ENCODE measurements around the gene IL9. TPM values are rescaled to one million over a fixed set of nuclear protein-coding genes. Genes with fewer than 3 reads are reported as not detected.

Gene IL9
- total and polyA plus RNA-seq, 2 of the 4 experiments (the other 2 are of a cell fraction), result not detected

DNA sequence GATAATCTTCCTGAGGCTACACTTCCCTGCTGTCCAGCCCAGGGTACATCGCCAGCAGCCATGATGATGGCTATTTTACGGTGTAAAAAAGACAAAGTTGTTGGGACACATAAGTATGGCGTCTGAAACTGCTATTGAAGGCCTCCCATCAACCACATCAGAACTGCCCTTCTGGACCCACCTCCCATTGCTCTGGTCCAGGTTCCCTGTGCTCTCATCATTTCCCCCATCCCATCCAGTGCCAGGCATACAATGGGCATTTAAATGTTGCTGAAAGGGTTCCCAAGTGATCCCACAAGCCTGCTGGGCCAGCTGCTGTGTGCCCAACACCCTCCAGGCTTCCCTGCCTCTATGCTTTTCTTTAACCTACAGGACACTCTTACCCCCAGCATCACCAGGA is 10.6 kb downstream of the IL9 start:
- intact Hi-C loops (cut with micrococcal nuclease), result loop anchor here (5.0 to 10.0 kb wide), 3 partner anchors 132 to 540 kb away; no protein-coding TSS in a partner anchor
- Histone ChIP-seq H3K14ac (replicated peaks; ENCODE audit: low read depth, low read length) (no peak overlapping the region), H3K27ac (ENCODE audit: insufficient read depth, low read length) (no peak overlapping the region), H3K9me1 (ENCODE audit: insufficient read depth, low read length) (no peaks in the 10 kb centered on the region), H2BK15ac (ENCODE audit: low read depth, low read length) (no peak overlapping the region), H3K4me2 (ENCODE audit: low read depth, low read length) (no peak overlapping the region), H3K27me3 (ENCODE audit: control insufficient read depth, insufficient read depth, low read length) (peaks cover 23% of the 10 kb centered on the region), H3K9ac (ENCODE audit: low read depth, low read length) (no peak overlapping the region), H3K23ac (ENCODE audit: low read depth, low read length) (no peak overlapping the region), H3K56ac (ENCODE audit: extremely low read depth, insufficient read depth, low read length) (no peak overlapping the region), H2BK120ac (ENCODE audit: low read depth, low read length) (no peak overlapping the region), H2BK5ac (ENCODE audit: low read depth, low read length, poor library complexity, severe bottlenecking) (no peak overlapping the region), H3K18ac (ENCODE audit: low read depth, low read length) (no peak overlapping the region), H3K4ac (ENCODE audit: low read depth, low read length) (no peak overlapping the region), H2AK5ac (ENCODE audit: low read depth, low read length) (no peak overlapping the region), H2AK9ac (replicated peaks; ENCODE audit: low read depth, low read length, poor library complexity) (no peak overlapping the region), H3K36me3 (ENCODE audit: control insufficient read depth, insufficient read depth, low read length) (no peaks in the 10 kb centered on the region), H3K4me1 (ENCODE audit: control insufficient read depth, insufficient read depth, low read length) (peaks cover 4% of the 10 kb centered on the region; the same call in 1 of the 2 replicates), H2AFZ (replicated peaks; ENCODE audit: low read length, poor library complexity) (no peak overlapping the region), H4K91ac (ENCODE audit: insufficient read depth, low read depth, low read length) (no peak overlapping the region), H4K20me1 (ENCODE audit: insufficient read depth, low read length) (no peaks in the 10 kb centered on the region), H2BK20ac (ENCODE audit: low read depth, low read length) (no peak overlapping the region), H3K79me1 (ENCODE audit: low read depth in 1 of 2, low read length in 2 of 2) (no peaks in the 10 kb centered on the region), H3K9me3 (ENCODE audit: control insufficient read depth, insufficient read depth, low read length) (no peaks in the 10 kb centered on the region), H4K8ac (ENCODE audit: low read depth in 2 of 2, low read length in 2 of 2) (no peak overlapping the region), H4K5ac (ENCODE audit: low read depth, low read length) (no peak overlapping the region), H3K4me3 (ENCODE audit: insufficient read depth, low read depth, low read length) (no peak overlapping the region)
- WGBS, 2 experiments (ENCODE audit: extremely low coverage in 2 of 2, insufficient read length in 1 of 2), result no CpG with 5 or more reads among the region's 3 CpGs
- in situ Hi-C loops (cut with MboI; ENCODE audit: low sequenced_read_pairs), result loop anchor here (5.0 kb wide), 2 partner anchors 197 to 327 kb away; no protein-coding TSS in a partner anchor
- DNase-seq, result no peak
- POLR2A ChIA-PET (ENCODE audit: unreplicated experiment), result no interaction called here
- no peak for ATAC-seq (ENCODE audit: low read depth)
- no TSS peak for BruUV-seq (replicated peaks)
- CTCF ChIA-PET, result no interaction called here
- TF ChIP-seq CEBPB (IDR thresholded peaks at IDR 0.05; ENCODE audit: low read depth, low read length) (no peak), BHLHE40 (IDR thresholded peaks at IDR 0.05; ENCODE audit: low read depth, low read length) (no peak), FOS (IDR thresholded peaks at IDR 0.05; ENCODE audit: low read depth, low read length) (no peak), MAZ (IDR thresholded peaks at IDR 0.05; ENCODE audit: borderline replicate concordance, low read depth, low read length) (no peak), POLR2A (IDR thresholded peaks at IDR 0.05; ENCODE audit: low read depth, low read length) (no peak), RCOR1 (IDR thresholded peaks at IDR 0.05; ENCODE audit: insufficient replicate concordance, low read length) (no peak), SMC3 (IDR thresholded peaks at IDR 0.05; ENCODE audit: low read depth, low read length) (no peak), RAD21 (IDR thresholded peaks at IDR 0.05; ENCODE audit: low read length) (no peak)
- TF ChIP-seq, protein P1, sequence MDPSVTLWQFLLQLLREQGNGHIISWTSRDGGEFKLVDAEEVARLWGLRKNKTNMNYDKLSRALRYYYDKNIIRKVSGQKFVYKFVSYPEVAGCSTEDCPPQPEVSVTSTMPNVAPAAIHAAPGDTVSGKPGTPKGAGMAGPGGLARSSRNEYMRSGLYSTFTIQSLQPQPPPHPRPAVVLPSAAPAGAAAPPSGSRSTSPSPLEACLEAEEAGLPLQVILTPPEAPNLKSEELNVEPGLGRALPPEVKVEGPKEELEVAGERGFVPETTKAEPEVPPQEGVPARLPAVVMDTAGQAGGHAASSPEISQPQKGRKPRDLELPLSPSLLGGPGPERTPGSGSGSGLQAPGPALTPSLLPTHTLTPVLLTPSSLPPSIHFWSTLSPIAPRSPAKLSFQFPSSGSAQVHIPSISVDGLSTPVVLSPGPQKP (IDR thresholded peaks at IDR 0.05; ENCODE audit: borderline replicate concordance, low read depth, low read length), result no peak
- dilution Hi-C loops (cut with HindIII; ENCODE audit: low sequenced_read_pairs, unreplicated experiment), result no loop called here

Measured in IMR-90 (cell line).